Hepatocyte (in vitro differentiated cells): ENCODE measurements around the gene PPP3R1. TPM values are rescaled to one million over a fixed set of nuclear protein-coding genes. Genes with fewer than 3 reads are reported as not detected.
"Not testable (repeated sequence)": the region's sequence is repeated elsewhere in the genome, so short reads cannot be mapped to it uniquely, and the experiment has no call there.

ENCODE experiments used
- DNase-seq: peaks from one replicate; pipeline ENCODE4 v3.0.0-alpha.2; 2016; ENCODE audit warnings: low spot score
- H2AFZ ChIP-seq: fragments of 200-600 bp; sonication (generic); 2 replicates; pipeline ENCODE4 v1.6.0; 2016; ENCODE audit warnings: antibody characterized with exemption, mild to moderate bottlenecking
- H3K27ac ChIP-seq: fragments of 200-600 bp; sonication (generic); 2 replicates; pipeline ENCODE4 v1.5.1; 2016; ENCODE audit warnings: mild to moderate bottlenecking
- H3K27me3 ChIP-seq: fragments of 200-600 bp; sonication (generic); 2 replicates; pipeline ENCODE4 v1.6.1; 2016
- H3K36me3 ChIP-seq: fragments of 200-600 bp; sonication (generic); replicated peaks from 2 replicates; pipeline ENCODE4 v1.5.1; 2016; ENCODE audit warnings: low read depth; ENCODE audit not compliant: insufficient read depth
- H3K4me1 ChIP-seq: fragments of 200-600 bp; sonication (generic); 2 replicates; pipeline ENCODE4 v1.5.1; 2016; ENCODE audit warnings: mild to moderate bottlenecking, moderate library complexity; ENCODE audit not compliant: insufficient read depth
- H3K4me2 ChIP-seq: fragments of 200-600 bp; sonication (generic); 2 replicates; pipeline ENCODE4 v1.6.0; 2016
- H3K4me3 ChIP-seq: fragments of 200-600 bp; sonication (generic); 2 replicates; pipeline ENCODE4 v1.5.1; 2016; ENCODE audit warnings: mild to moderate bottlenecking
- H3K79me2 ChIP-seq: fragments of 200-600 bp; sonication (generic); 2 replicates; pipeline ENCODE4 v1.6.0; 2017; ENCODE audit warnings: mild to moderate bottlenecking
- H3K9me2 ChIP-seq: fragments of 200-600 bp; sonication (generic); replicated peaks from 2 replicates; pipeline ENCODE4 v1.6.0; 2017; ENCODE audit warnings: mild to moderate bottlenecking; ENCODE audit not compliant: insufficient read depth
- H3K9me3 ChIP-seq: fragments of 200-600 bp; sonication (generic); 2 replicates; pipeline ENCODE4 v1.5.1; 2016; ENCODE audit warnings: low read depth, mild to moderate bottlenecking
- H4K20me1 ChIP-seq: fragments of 200-600 bp; sonication (generic); 2 replicates; pipeline ENCODE4 v1.6.0; 2016; ENCODE audit warnings: mild to moderate bottlenecking; ENCODE audit not compliant: insufficient read depth, poor library complexity, severe bottlenecking
- EZH2 ChIP-seq: fragments of 200-600 bp; sonication (generic); IDR thresholded peaks from 2 replicates; pipeline ENCODE4 v1.6.1; 2016; ENCODE audit warnings: antibody characterized with exemption, mild to moderate bottlenecking, borderline replicate concordance
- EZH2phosphoT487 ChIP-seq: fragments of 200-600 bp; sonication (generic); IDR thresholded peaks from one replicate; pipeline ENCODE4 v1.6.1; 2018; ENCODE audit warnings: antibody characterized with exemption, mild to moderate bottlenecking, low read depth, moderate library complexity; ENCODE audit not compliant: unreplicated experiment, severe bottlenecking
- WGBS: methylation state at CpG from one replicate; pipeline ENCODE4 v1.1.6; 2016; ENCODE audit warnings: low lambda C conversion rate; ENCODE audit errors: missing lambda C conversion rate; 5-methylcytosine and 5-hydroxymethylcytosine counted together
- polyA plus RNA-seq: library from polyadenylated mRNA; unstranded; fragments of >200 nt; fragmentation: Nextera tagmentation; extraction: Ambion mirVana; gene quantifications from 2 replicates; pipeline ENCODE4 v1.2.1, GENCODE V29; 2016
- total RNA-seq: library from RNA; depleted of rRNA; stranded (reverse); fragments of >200 nt; gene quantifications from 2 replicates; pipeline ENCODE4 v1.2.3, GENCODE V29; 2014
- TF ChIP-seq, protein P1 (sequence below): fragments of 200-600 bp; sonication (generic); IDR thresholded peaks from 2 replicates; pipeline ENCODE4 v1.5.1; 2016; ENCODE audit warnings: antibody characterized with exemption, mild to moderate bottlenecking; ENCODE audit not compliant: poor library complexity

PPP3R1 gene
- total and polyA plus RNA-seq, 2 experiments from 2014 or later: 5.1 to 46.5 TPM

DNA sequence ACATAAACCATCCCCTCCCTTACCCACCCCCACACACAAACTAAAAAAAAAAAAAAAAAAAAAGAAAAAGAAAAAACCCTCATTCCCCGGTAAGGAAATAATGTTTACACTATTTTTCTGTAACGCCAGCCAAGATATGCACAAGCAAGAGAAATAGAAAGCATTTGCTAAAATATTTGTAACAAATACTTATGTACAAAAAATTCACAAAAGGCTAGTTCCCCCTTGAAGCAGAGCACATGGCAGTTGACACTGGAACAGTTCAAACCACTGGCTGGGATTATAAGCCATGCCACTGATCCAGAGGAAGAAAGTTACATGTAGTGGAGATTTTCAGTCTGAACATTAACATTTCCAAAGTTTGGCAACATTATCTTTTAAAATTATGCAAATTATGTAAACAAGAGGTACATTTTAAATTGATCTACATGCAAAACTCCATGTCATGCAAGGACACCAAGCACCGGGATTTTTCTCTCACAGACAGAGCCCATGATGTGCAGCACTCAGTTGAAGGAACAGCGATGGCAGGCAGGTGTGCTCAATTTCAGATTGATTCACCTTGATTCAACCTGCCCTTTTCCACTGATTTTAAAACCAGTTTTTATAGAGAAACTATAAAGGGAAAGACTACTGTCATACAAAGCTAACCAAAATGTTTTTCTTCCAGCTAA lies 73.2 kb downstream of the PPP3R1 start:
- TF ChIP-seq, protein P1, sequence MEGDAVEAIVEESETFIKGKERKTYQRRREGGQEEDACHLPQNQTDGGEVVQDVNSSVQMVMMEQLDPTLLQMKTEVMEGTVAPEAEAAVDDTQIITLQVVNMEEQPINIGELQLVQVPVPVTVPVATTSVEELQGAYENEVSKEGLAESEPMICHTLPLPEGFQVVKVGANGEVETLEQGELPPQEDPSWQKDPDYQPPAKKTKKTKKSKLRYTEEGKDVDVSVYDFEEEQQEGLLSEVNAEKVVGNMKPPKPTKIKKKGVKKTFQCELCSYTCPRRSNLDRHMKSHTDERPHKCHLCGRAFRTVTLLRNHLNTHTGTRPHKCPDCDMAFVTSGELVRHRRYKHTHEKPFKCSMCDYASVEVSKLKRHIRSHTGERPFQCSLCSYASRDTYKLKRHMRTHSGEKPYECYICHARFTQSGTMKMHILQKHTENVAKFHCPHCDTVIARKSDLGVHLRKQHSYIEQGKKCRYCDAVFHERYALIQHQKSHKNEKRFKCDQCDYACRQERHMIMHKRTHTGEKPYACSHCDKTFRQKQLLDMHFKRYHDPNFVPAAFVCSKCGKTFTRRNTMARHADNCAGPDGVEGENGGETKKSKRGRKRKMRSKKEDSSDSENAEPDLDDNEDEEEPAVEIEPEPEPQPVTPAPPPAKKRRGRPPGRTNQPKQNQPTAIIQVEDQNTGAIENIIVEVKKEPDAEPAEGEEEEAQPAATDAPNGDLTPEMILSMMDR: no peak
- TF ChIP-seq EZH2 (no peak), EZH2phosphoT487 (no peak)
- H3K27me3 ChIP-seq: no peaks in the 10 kb centered on the region
- H3K27ac ChIP-seq: no peak overlapping the region
- no peak overlapping the region for H3K4me2 ChIP-seq
- no peak overlapping the region for H2AFZ ChIP-seq
- H3K36me3 ChIP-seq: no peaks in the 10 kb centered on the region
- no peaks in the 10 kb centered on the region for H3K79me2 ChIP-seq
- H4K20me1 ChIP-seq: no peaks in the 10 kb centered on the region
- DNase-seq: no peak
- WGBS: 88% methylated on average over 4 of the region's 4 CpGs
- H3K4me3 ChIP-seq: no peak overlapping the region
- H3K9me2 ChIP-seq: no peaks in the 10 kb centered on the region
- no peaks in the 10 kb centered on the region for H3K4me1 ChIP-seq
- H3K9me3 ChIP-seq: no peaks in the 10 kb centered on the region

DNA sequence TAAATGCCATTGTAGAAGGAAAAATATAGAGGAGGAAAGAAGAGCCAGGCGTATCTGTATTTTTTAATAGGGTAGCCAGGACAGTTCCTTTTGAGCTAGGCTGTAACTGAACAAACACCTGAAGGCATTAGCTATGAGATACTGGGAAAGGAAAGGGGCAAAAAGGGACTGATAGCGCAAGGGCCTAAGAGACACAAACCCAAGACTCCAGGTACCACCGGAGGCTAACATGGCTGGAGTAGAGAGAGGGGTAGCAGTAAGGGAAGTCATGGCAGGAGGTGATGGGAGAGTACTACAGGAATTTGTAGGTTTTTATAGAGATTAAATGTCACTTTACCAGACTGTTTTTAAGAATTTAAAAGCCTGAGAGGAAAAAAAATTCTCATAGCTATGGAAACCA lies 73.9 kb downstream of the PPP3R1 start:
- WGBS: 98% methylated on average over 3 of the region's 3 CpGs
- Histone ChIP-seq H3K27ac (no peak overlapping the region), H3K4me3 (no peak overlapping the region), H3K27me3 (no peaks in the 10 kb centered on the region), H3K9me3 (no peaks in the 10 kb centered on the region), H3K79me2 (no peaks in the 10 kb centered on the region), H3K4me2 (no peak overlapping the region), H3K9me2 (no peaks in the 10 kb centered on the region), H2AFZ (no peak overlapping the region), H4K20me1 (no peaks in the 10 kb centered on the region), H3K36me3 (no peaks in the 10 kb centered on the region), H3K4me1 (no peaks in the 10 kb centered on the region)
- no peak for DNase-seq
- TF ChIP-seq EZH2 (no peak), EZH2phosphoT487 (no peak)
- TF ChIP-seq, protein P1: no peak

DNA sequence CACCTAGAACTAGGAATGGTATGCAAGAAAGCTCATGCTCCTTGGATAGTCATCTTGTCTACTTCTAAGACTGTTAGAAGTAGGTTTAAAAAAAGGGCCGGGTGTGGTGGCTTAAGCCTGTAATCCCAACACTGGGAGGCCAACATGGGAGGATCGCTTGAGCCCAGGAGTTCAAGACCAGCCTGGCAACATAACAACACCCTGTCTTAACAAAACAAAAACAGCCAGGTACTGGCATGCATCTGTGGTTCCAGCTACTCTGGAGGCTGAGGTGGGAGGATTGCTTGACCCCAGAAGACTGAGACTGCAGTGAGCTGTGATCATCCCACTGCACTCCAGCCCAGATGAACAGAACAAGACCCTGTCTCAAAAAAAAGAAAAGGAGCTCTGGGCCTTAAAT lies 74.8 kb downstream of the PPP3R1 start:
- DNase-seq: no peak
- Histone ChIP-seq H3K4me2 (no peak overlapping the region), H3K27ac (no peak overlapping the region), H3K9me3 (no peaks in the 10 kb centered on the region), H4K20me1 (no peaks in the 10 kb centered on the region), H3K9me2 (no peaks in the 10 kb centered on the region), H3K4me3 (no peak overlapping the region), H2AFZ (no peak overlapping the region), H3K4me1 (no peaks in the 10 kb centered on the region), H3K27me3 (no peaks in the 10 kb centered on the region), H3K36me3 (no peaks in the 10 kb centered on the region), H3K79me2 (no peaks in the 10 kb centered on the region)
- TF ChIP-seq EZH2phosphoT487: no peak
- no peak for TF ChIP-seq EZH2
- TF ChIP-seq, protein P1: no peak
- 43% methylated on average over 2 of the region's 2 CpGs for WGBS

DNA sequence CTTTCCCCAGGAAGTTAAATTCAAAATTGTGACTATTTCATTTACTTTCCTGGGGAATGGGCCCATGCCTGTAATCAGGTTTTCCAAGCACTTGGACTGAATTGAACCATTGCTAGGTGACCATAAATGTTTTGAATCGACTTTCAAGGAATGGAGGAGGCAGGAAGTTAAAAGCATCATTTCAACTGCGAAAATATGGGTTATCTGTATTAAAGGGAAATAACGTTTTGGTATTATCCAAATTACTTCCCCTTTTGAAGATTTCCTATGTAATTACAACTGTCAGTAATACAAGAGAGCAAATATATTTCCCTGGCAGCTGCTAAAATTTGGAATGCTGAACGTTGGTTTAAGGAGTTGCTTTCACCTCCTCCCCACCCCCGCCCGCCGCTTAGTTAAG lies 75.7 kb downstream of the PPP3R1 start:
- H3K27ac ChIP-seq: no peak overlapping the region
- no peaks in the 10 kb centered on the region for H3K27me3 ChIP-seq
- no peaks in the 10 kb centered on the region for H3K9me3 ChIP-seq
- H3K36me3 ChIP-seq: no peaks in the 10 kb centered on the region
- H2AFZ ChIP-seq: no peak overlapping the region
- H3K4me1 ChIP-seq: no peaks in the 10 kb centered on the region
- DNase-seq: no peak
- no peaks in the 10 kb centered on the region for H3K79me2 ChIP-seq
- WGBS: 92% methylated on average over 7 of the region's 7 CpGs
- no peak overlapping the region for H3K4me3 ChIP-seq
- no peak overlapping the region for H3K4me2 ChIP-seq
- H4K20me1 ChIP-seq: no peaks in the 10 kb centered on the region
- no peak for TF ChIP-seq EZH2
- TF ChIP-seq, protein P1: no peak
- TF ChIP-seq EZH2phosphoT487: no peak
- no peaks in the 10 kb centered on the region for H3K9me2 ChIP-seq

DNA sequence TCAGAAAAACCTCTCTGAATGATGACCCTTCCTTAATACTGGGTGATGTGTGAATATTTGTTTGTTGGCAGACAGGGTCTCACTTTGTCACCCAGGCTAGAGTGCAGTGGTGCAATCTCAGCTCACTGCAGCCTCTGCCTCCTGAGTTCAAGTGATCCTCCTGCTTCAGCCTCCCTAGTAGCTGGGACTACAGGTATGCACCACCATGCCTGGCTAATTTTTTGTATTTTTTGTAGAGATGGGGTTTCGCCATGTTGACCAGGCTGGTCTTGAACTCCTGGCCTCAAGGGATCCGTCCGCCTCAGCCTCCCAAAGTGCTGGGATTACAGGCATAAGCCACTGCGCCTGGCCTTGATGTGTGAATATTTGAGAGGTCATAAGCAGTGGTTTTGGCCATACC lies 77.1 kb downstream of the PPP3R1 start:
- not testable (repeated sequence) for DNase-seq, H3K79me2 ChIP-seq, H3K9me3 ChIP-seq, H4K20me1 ChIP-seq, H3K36me3 ChIP-seq, H3K4me1 ChIP-seq, H3K4me3 ChIP-seq, H3K4me2 ChIP-seq, H3K9me2 ChIP-seq, H3K27ac ChIP-seq, H2AFZ ChIP-seq, H3K27me3 ChIP-seq
- 100% methylated on average over 4 of the region's 4 CpGs for WGBS
